Ovary (tissue), 1 donor: ENCODE measurements around the gene IPCEF1.

Experiments used
- EP300 ChIP-seq: sonication (generic); formaldehyde crosslinking; IDR thresholded peaks from one replicate; pipeline ENCODE4 v1.6.1; 2017; ENCODE audit warnings: antibody characterized with exemption
- POLR2A ChIP-seq: fragments of 450-650 bp; IDR thresholded peaks from one replicate; pipeline ENCODE4 v1.6.1; 2017; ENCODE audit warnings: antibody characterized with exemption, mild to moderate bottlenecking, moderate library complexity

- no peak for TF ChIP-seq EP300
- TF ChIP-seq POLR2A, result no peak
Observed at GRCh38 chr6:154236646-154237301, 119.8 kb downstream of the IPCEF1 start.
